Stimulated activated CD4-positive, alpha-beta T cell treated with anti-CD3 and anti-CD28 coated beads, Interleukin-1b, Interleukin-23, amount 100 ng/mL, for 4 hours (primary cell): Measurements from ENCODE around the gene SMIM43.

Experiments used
- DNase-seq, 2 donors: peaks; one replicate each; pipeline ENCODE4 v3.0.0-alpha.2; 2020; ENCODE audit warnings: low read depth in 2 of 2

The SMIM43 gene

GRCh38 chr4:121764702-121765367 is at the start of gene SMIM43:
Gene SMIM43, minus strand, starts transcription at chr4:121765164. Its CDS starts 59 bp downstream, at chr4:121765105.
- DNase-seq = no peak

DNA sequence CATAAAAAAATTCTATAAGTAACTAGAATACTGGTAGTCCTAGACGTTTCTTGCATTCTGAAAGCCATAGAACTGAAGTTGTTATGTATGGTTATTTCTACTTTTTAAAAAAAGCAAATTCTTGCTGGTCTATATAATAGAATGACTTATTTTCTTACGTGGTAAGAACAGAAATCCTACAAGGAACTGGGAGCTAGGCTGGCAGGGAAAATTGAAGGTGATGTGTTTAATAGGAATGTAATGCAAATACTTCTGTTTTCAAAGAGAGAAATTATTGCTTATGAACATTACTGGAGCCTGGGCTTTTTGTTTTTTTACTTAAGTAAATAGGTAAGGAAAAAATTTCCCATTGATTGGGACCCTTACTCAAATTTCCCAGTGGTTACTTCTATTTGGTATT is 49.8 kb upstream of the SMIM43 start:
- no peak for DNase-seq

GRCh38 chr4:121811122-121811521 is 46.2 kb upstream of the SMIM43 start:
- no peak for DNase-seq

DNA sequence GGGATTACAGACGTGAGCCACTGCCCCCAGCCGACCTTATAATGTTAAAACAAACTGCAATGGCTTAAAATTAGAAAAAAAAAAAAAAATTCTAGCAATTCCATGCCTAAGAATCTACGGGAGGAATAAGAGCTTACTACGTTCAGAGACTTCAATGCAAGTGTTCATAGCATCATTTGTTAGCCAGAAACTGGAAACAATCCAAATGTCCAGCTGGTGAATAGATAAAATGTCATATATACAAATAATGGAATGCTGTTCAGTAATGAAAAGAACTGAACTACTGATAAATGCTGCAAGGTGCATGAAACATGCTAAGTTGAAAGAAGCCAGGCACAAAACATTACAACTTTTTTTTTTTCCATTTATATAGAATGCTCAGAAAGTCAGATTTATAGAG is 41.4 kb upstream of the SMIM43 start:
- no peak for DNase-seq

GRCh38 chr4:121801715-121802075 is 36.7 kb upstream of the SMIM43 start:
- DNase-seq = no peak

GRCh38 chr4:121800961-121801714 is 36.2 kb upstream of the SMIM43 start, which contains the start of gene EXOSC9:
Gene EXOSC9, plus strand, starts transcription at chr4:121801323. Its CDS starts 102 bp downstream, at chr4:121801425.
- DNase-seq = peak; percentile 92 to 94

- no peak for DNase-seq
Observed at GRCh38 chr4:121800638-121800960, 35.6 kb upstream of the SMIM43 start.

- DNase-seq = no peak
Observed at GRCh38 chr4:121799867-121800501, 35.0 kb upstream of the SMIM43 start.

GRCh38 chr4:121799208-121799823 is 34.4 kb upstream of the SMIM43 start:
- DNase-seq = no peak

- DNase-seq = no peak
Observed at GRCh38 chr4:121796283-121796682, 31.3 kb upstream of the SMIM43 start.

DNA sequence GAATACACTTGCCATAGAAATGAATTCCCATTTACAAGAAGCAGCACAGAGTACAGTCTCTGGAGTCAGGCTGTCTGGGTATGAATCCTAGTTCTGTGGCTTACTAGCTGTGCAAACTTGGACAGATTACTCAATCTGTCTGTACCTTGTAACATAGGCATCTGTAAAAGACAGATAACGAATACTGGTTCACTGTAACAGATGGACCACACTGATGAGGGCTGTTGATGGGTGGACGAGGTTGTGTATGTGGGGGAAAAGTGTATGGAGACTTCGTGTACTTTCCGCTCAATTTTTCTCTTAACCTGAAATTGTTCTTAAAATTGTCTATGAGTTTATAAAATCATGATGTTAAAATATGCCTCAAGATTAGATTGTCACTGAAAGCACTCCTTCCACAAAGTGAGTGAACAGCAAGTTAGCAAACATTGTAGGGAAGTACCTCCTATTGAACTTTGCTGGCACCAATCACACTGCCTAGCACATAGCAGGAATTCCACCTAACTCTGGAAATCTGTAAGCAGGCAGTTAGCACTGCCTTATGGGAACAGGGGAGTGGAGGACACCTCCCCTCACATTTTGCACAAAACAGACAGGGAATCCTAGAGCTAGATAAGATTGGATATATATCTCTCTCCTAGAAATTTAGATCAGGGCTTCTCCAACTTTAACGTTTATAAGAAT is 29.7 kb upstream of the SMIM43 start:
- no peak for DNase-seq

DNA sequence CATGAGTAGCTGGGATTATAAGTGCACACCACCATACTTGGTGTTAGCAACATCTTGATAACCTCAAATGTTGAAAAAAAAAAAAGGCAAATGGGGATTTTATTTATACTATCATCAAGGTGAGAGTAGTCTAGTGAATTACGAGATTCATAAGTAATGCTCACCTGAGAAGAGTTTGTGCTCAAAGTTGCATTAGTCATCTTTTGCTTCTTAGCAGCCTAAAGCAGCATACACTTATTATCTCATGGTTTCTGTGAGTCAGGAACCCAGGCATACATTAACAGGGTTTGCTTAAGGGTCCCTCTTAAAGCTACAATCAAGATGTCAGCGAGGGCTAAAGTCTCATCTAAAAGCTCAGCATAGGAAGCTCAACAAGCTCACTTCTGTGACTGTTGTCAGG is 28.0 kb upstream of the SMIM43 start:
- no peak for DNase-seq

GRCh38 chr4:121791481-121791880 is 26.5 kb upstream of the SMIM43 start:
- DNase-seq = no peak

GRCh38 chr4:121790976-121791375 is 26.0 kb upstream of the SMIM43 start:
- no peak for DNase-seq

DNA sequence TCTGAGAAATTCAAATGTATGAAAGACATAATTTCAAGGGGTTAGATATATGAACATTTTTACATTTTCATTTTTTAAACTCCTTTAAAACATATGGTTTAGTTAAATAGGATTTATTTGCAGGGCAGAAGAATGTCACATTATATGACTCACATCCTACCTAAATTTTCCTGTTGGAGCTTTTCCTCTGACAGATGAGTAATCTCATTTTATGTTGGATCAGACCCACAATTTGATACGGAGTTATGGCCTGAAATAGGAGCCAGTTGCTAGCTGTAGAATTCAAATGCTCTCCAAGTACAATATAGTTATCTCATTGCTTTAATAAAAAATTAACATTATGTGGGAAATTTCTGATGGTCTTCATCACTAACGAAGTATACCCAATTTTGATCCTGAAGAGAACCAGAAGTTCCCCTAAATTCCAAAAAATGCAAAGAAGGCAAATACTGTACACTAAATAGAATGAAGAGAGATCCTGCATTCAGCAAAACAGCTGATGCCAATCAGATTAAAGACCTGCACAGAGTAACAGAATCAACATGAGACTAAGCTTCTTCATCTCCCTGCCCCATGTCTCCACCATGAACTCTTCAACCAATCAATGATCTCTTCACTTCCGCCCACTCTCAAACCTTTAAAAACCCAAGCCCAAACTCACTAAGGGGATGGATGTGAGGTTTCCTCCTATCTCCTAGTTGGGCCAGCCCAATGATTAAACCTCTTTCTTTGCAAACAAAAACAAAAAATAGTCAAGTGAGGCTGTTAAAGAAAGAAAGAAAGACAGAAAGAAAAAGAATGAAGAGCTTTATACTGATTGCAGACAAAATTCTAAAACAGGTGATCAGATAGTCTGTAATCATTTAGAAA is 25.2 kb upstream of the SMIM43 start:
- no peak for DNase-seq

GRCh38 chr4:121789455-121789854 is 24.5 kb upstream of the SMIM43 start:
- no peak for DNase-seq

DNA sequence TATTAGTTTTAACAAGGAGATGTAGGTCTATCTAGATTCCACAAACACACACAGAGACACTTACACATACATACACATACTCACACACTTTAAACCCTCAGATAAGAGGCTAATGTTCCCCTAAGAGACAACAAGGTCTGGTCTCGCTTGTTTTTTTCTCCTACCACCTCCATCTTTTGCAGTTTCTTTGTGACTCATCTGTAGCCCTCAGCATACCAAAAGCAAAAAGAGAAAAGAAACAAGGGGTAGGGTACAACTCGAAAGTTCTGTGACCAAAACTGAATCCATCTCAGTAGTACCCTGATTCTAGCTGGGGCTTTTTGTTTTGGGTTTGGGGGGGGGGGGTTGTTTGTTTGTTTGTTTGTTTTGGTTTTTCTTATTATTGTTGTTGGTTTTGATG is 23.9 kb upstream of the SMIM43 start:
- DNase-seq = no peak

DNA sequence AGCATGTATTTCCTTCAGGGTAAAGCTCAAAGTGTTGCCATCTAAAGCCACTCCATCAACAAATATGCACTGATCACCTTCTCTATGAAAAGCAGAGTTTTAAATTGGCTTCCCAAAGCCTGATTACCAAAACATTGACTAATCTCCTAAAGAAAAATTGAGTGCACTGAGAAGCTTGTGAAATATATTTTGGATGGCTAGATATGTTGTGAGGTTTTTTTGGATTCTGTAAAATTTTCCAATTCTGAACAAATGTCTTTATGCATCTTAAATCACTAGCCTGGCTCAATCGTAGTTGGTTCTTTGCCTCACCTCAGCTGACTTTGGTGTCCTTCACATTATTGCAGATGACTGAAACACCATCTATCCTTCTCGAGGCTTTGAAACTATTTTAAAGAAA is 21.3 kb upstream of the SMIM43 start:
- DNase-seq = no peak

GRCh38 chr4:121785479-121785878 is 20.5 kb upstream of the SMIM43 start:
- DNase-seq = no peak

DNA sequence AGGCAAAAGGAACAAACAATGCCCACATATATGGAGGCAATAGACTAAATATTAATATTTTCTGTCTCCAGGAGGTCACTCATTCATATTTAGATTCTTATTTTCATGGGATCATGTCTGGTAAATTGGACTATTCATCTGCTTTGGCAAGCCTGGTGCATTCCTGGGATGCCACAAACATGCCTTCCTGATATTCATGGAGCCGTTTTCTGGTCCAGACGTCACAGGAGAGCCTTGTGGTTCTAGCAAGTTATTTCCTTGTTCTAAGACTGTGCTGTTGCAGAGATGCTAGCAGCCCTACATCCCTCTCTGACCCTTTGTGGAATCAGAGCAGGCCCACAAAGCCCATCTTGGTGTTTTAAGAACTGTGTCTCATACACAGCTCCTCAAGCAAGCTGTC is 20.0 kb upstream of the SMIM43 start:
- DNase-seq = no peak

DNA sequence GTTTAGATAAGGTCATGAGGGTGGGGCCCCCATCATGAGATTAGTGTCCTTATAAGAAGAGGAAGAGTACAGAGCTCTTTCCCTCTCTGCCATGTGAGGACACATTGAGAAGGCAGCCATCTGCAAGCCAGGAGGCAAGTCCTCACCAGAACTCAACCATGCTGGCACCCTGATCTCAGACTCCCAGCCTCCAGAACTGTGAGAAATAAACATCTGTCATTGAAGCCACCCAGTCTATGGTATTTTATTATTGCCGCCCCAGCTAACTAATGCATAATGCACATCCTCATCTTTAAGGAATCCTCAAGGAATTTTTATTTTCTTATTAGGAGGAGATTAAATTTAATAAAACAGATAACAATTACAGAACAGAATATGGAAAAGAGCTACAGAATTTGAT is 19.4 kb upstream of the SMIM43 start:
- DNase-seq = no peak
